Neuronal stem cell (in vitro differentiated cells): ENCODE results near the gene HIP1.
A peak's percentile ranks its signal among the peaks of the same experiment; 100 is the strongest.

Experiments used
- DNase-seq: peaks from one replicate; pipeline ENCODE4 v3.0.0-alpha.2; 2013; ENCODE audit warnings: low spot score
- H2AFZ ChIP-seq: one replicate; pipeline ENCODE4 v1.6.1; 2013; ENCODE audit warnings: mild to moderate bottlenecking, low read length, inconsistent platforms
- H2AK5ac ChIP-seq: 2 replicates; pipeline ENCODE4 v1.6.1; 2013; ENCODE audit warnings: low read depth, mild to moderate bottlenecking, inconsistent platforms, low read length, moderate library complexity, mixed read lengths
- H2BK120ac ChIP-seq: 2 replicates; pipeline ENCODE4 v1.6.1; 2013; ENCODE audit warnings: low read depth, mild to moderate bottlenecking, inconsistent platforms, low read length, moderate library complexity, mixed read lengths
- H2BK12ac ChIP-seq: one replicate; pipeline ENCODE4 v1.6.1; 2013; ENCODE audit warnings: low read length, inconsistent platforms
- H2BK15ac ChIP-seq: 2 replicates; pipeline ENCODE4 v1.6.1; 2013; ENCODE audit warnings: mild to moderate bottlenecking, low read length, inconsistent platforms, mixed read lengths
- H2BK5ac ChIP-seq: one replicate; pipeline ENCODE4 v1.6.1; 2013; ENCODE audit warnings: inconsistent platforms, mild to moderate bottlenecking, low read length, moderate library complexity
- H3K14ac ChIP-seq: one replicate; pipeline ENCODE4 v1.6.1; 2013; ENCODE audit warnings: low read length, inconsistent platforms
- H3K18ac ChIP-seq: 2 replicates; pipeline ENCODE4 v1.6.1; 2013; ENCODE audit warnings: low read length, inconsistent platforms
- H3K23ac ChIP-seq: 2 replicates; pipeline ENCODE4 v1.6.1; 2013; ENCODE audit warnings: low read depth, mild to moderate bottlenecking, mixed read lengths, low read length, inconsistent platforms; ENCODE audit not compliant: poor library complexity
- H3K27ac ChIP-seq: replicated peaks from 3 replicates; pipeline ENCODE4 v1.5.1; 2013; ENCODE audit warnings: low read length, inconsistent platforms
- H3K27me3 ChIP-seq, 3 experiments: 2 replicates each; pipeline ENCODE4 v1.6.1; 2013; ENCODE audit warnings: low read length in 3 of 3, mild to moderate bottlenecking in 2 of 3, inconsistent platforms in 1 of 3, low read depth in 1 of 3, mixed read lengths in 1 of 3, moderate library complexity in 1 of 3; ENCODE audit not compliant: control insufficient read depth in 3 of 3, insufficient read depth in 3 of 3
- H3K36me3 ChIP-seq, 2 donors: replicated peaks in 1 of 2; 2 replicates each; pipeline ENCODE4 v1.6.1; 2013; ENCODE audit warnings: low read length in 2 of 2; ENCODE audit not compliant: control insufficient read depth in 2 of 2, insufficient read depth in 2 of 2
- H3K4ac ChIP-seq: 2 replicates; pipeline ENCODE4 v1.6.1; 2013; ENCODE audit warnings: inconsistent platforms, mild to moderate bottlenecking, low read length, moderate library complexity
- H3K4me1 ChIP-seq, 2 donors: 1 replicate in 1 of 2; 2 replicates in 1 of 2; pipeline ENCODE4 v1.6.1; 2013; ENCODE audit warnings: low read length in 2 of 2, low read depth in 1 of 2; ENCODE audit not compliant: control insufficient read depth in 2 of 2, insufficient read depth in 1 of 2
- H3K4me2 ChIP-seq: one replicate; pipeline ENCODE4 v1.6.1; 2013; ENCODE audit warnings: mild to moderate bottlenecking, low read length, inconsistent platforms; ENCODE audit not compliant: insufficient read depth, poor library complexity, severe bottlenecking
- H3K4me3 ChIP-seq, 2 donors: 2 replicates each; pipeline ENCODE4 v1.5.1; 2013; ENCODE audit warnings: low read length in 2 of 2, mild to moderate bottlenecking in 2 of 2, inconsistent platforms in 1 of 2, moderate library complexity in 1 of 2
- H3K79me1 ChIP-seq: one replicate; pipeline ENCODE4 v1.6.1; 2013; ENCODE audit warnings: low read depth, mild to moderate bottlenecking, inconsistent platforms, low read length, moderate library complexity
- H3K9ac ChIP-seq: one replicate; pipeline ENCODE4 v1.6.1; 2013; ENCODE audit warnings: mild to moderate bottlenecking, low read depth, low read length, inconsistent platforms; ENCODE audit not compliant: poor library complexity
- H3K9me3 ChIP-seq, 2 donors: replicated peaks in 1 of 2; 2 replicates each; pipeline versions ENCODE3 to v1.6.1; 2013; ENCODE audit warnings: low read length in 2 of 2, mild to moderate bottlenecking in 2 of 2, inconsistent platforms in 1 of 2, low read depth in 1 of 2, mixed read lengths in 1 of 2, moderate library complexity in 1 of 2; ENCODE audit not compliant: control insufficient read depth in 2 of 2, insufficient read depth in 1 of 2
- H4K8ac ChIP-seq: one replicate; pipeline ENCODE4 v1.6.1; 2013; ENCODE audit warnings: low read depth, mild to moderate bottlenecking, inconsistent platforms, low read length, moderate library complexity
- H4K91ac ChIP-seq: one replicate; pipeline ENCODE4 v1.6.1; 2013; ENCODE audit warnings: low read length, low read depth, mild to moderate bottlenecking, inconsistent platforms; ENCODE audit not compliant: poor library complexity
- WGBS, 2 donors: extraction: QIAGEN DNeasy Blood & Tissue Kit; methylation state at CpG; one replicate each; pipeline ENCODE4 v1.1.7; 2013; ENCODE audit warnings: missing lambda C conversion rate in 2 of 2, mixed read lengths in 1 of 2; ENCODE audit not compliant: insufficient read length in 2 of 2, insufficient replicate concordance in 1 of 2; ENCODE audit errors: extremely low coverage in 2 of 2; 5-methylcytosine and 5-hydroxymethylcytosine counted together

HIP1 gene

DNA sequence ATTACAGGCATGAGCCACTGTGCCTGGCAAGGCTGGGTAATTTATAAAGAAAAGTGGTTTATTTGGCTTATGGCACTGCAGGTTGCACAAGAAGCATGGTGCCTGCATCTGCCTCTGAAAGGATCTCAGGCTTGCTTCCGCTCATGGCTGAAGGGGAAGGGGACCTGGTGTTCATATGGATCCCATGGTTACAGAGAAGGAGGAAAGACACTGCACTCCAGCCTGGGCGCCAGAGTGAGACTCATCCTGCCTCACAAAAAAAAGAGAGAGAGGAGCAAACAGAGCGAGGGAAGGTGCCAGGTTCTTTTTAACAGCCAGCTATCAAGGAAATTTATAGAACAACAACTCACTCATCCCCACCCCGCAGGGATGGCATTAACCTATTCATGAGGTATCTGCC, 36.2 kb downstream of the HIP1 start:
- Histone ChIP-seq H3K9me3 (no peaks in the 10 kb centered on the region), H2BK5ac (no peak overlapping the region), H3K4me2 (no peak overlapping the region), H2BK120ac (no peak overlapping the region), H2BK15ac (no peak overlapping the region), H3K23ac (no peak overlapping the region), H3K4ac (no peak overlapping the region), H3K18ac (no peak overlapping the region), H3K4me1 (no peaks in the 10 kb centered on the region), H4K91ac (no peak overlapping the region), H3K14ac (no peak overlapping the region), H3K36me3 (no peaks in the 10 kb centered on the region), H2BK12ac (no peak overlapping the region), H2AFZ (no peak overlapping the region), H2AK5ac (no peak overlapping the region), H3K27me3 (no peaks in the 10 kb centered on the region), H3K79me1 (peaks cover 1% of the 10 kb centered on the region), H3K9ac (no peak overlapping the region), H3K4me3 (no peak overlapping the region), H4K8ac (no peak overlapping the region), H3K27ac (no peak overlapping the region)
- DNase-seq: no peak
- no CpG with 5 or more reads among the region's 4 CpGs for WGBS, 2 donors

DNA sequence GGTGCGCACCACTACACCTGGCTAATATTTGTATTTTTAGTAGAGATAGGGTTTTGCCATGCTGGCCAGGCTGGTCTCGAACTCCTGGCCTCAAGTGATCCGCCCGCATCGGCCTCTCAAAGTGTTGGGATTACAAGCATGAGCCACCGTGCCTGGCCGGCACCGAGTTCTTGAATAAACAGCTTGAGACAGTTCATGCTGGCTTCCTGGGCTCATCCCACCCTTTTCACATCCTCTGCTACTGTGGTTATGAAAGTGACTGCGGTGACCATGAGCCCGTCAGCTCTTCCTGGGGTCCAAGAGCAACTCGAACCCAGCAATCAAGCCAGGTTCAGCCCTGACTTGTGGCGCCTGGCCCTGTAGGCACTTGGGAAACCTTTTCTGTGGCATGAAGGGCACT, 38.7 kb downstream of the HIP1 start:
- Histone ChIP-seq H3K27me3 (no peaks in the 10 kb centered on the region), H2AFZ (no peak overlapping the region), H2AK5ac (no peak overlapping the region), H4K8ac (no peak overlapping the region), H3K14ac (no peak overlapping the region), H3K79me1 (peaks cover 1% of the 10 kb centered on the region), H3K23ac (no peak overlapping the region), H3K36me3 (no peaks in the 10 kb centered on the region), H2BK12ac (no peak overlapping the region), H3K27ac (no peak overlapping the region), H4K91ac (no peak overlapping the region), H2BK5ac (no peak overlapping the region), H3K4ac (no peak overlapping the region), H3K4me2 (no peak overlapping the region), H3K4me1 (no peaks in the 10 kb centered on the region), H2BK120ac (no peak overlapping the region), H3K18ac (no peak overlapping the region), H2BK15ac (no peak overlapping the region), H3K9me3 (no peaks in the 10 kb centered on the region), H3K4me3 (peak overlapping the region in 1 of 2 donors; percentile 26), H3K9ac (no peak overlapping the region)
- WGBS, 2 donors: no CpG with 5 or more reads among the region's 12 CpGs
- DNase-seq: no peak

GRCh38 chr7:75698358-75698757, 40.4 kb downstream of the HIP1 start:
- Histone ChIP-seq H2BK5ac (no peak overlapping the region), H3K18ac (no peak overlapping the region), H3K4me1 (no peaks in the 10 kb centered on the region), H3K27ac (no peak overlapping the region), H3K4me3 (no peak overlapping the region), H2AK5ac (no peak overlapping the region), H3K36me3 (no peaks in the 10 kb centered on the region), H3K14ac (no peak overlapping the region), H3K23ac (no peak overlapping the region), H3K9ac (no peak overlapping the region), H4K91ac (no peak overlapping the region), H3K9me3 (no peaks in the 10 kb centered on the region), H3K79me1 (peaks cover 1% of the 10 kb centered on the region), H2AFZ (no peak overlapping the region), H2BK15ac (no peak overlapping the region), H3K4ac (no peak overlapping the region), H3K27me3 (no peaks in the 10 kb centered on the region), H3K4me2 (no peak overlapping the region), H2BK120ac (no peak overlapping the region), H4K8ac (no peak overlapping the region), H2BK12ac (no peak overlapping the region)
- DNase-seq: no peak

DNA sequence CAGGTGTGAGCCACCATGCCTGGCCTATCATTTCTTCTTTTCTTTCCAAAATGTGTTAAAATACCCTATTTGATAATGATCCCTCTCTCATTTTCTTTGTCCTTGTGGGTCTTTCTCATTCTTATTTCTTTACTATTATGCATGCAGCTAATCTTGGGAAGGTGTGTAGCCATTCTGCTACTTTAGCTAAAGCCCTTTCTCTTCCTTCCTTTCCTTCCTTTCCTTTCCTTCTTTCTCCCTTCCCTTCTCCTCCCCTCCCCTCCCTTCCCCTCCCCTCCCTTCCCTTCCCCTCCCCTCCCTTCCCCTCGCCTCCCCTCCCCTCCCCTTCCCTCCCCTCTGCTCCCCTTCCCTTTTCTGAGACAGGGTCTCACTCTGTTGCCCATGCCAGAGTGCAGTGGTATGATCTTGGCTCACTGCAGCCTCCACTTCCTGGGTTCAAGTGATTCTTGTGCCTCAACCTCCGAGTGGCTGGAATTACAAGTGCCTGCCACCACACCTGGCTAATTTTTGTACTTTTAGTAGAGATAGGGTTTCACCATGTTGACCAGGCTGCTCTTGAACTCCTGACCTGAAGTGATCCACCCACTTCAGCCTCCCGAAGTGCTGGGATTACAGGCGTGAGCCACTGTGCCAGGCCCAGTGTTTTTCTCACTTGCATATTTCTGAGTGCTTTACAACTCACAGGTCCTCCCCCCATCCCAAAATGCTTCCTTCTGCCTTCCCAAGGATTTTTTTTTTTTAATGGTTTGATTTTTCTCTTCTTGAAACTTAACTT, 42.3 kb downstream of the HIP1 start:
- Histone ChIP-seq H4K8ac (no peak overlapping the region), H3K4me1 (no peaks in the 10 kb centered on the region), H3K9ac (no peak overlapping the region), H3K27ac (no peak overlapping the region), H4K91ac (no peak overlapping the region), H2AFZ (no peak overlapping the region), H3K4me3 (no peak overlapping the region), H3K4me2 (no peak overlapping the region), H3K79me1 (peaks cover 1% of the 10 kb centered on the region), H3K36me3 (no peaks in the 10 kb centered on the region), H2BK5ac (no peak overlapping the region), H3K4ac (no peak overlapping the region), H2AK5ac (no peak overlapping the region), H3K18ac (no peak overlapping the region), H2BK120ac (no peak overlapping the region), H2BK12ac (no peak overlapping the region), H3K14ac (no peak overlapping the region), H3K27me3 (no peaks in the 10 kb centered on the region), H2BK15ac (no peak overlapping the region), H3K23ac (no peak overlapping the region), H3K9me3 (no peaks in the 10 kb centered on the region)
- WGBS, 2 donors: no CpG with 5 or more reads among the region's 4 CpGs
- no peak for DNase-seq
